ENCODE measurements around the gene NRSN2.

The NRSN2 gene

GRCh38 chr20:325889-326644 is 20.8 kb upstream of the NRSN2 start:
- peaks cover 45% of the 10 kb centered on the region for H3K79me2 ChIP-seq (ENCODE audit: insufficient read depth, low read length)
- no peak for TF ChIP-seq CTCF (conservative IDR thresholded peaks at IDR 0.05; ENCODE audit: low read length)
- peak overlapping the region; percentile 85 for H3K4me3 ChIP-seq (ENCODE audit: low read length, poor library complexity, severe bottlenecking)

GRCh38 chr20:326645-327185 is 20.2 kb upstream of the NRSN2 start:
- Histone ChIP-seq H3K27me3 (ENCODE audit: insufficient read depth, low read length, poor library complexity, severe bottlenecking) (no peaks in the 10 kb centered on the region), H3K4me3 (ENCODE audit: low read length, poor library complexity, severe bottlenecking) (peak overlapping the region; percentile 85), H3K4me2 (ENCODE audit: low read depth, low read length, poor library complexity, severe bottlenecking) (peak overlapping the region; percentile 66), H3K9me3 (ENCODE audit: insufficient read depth, low read depth, low read length) (no peaks in the 10 kb centered on the region), H3K36me3 (ENCODE audit: insufficient read depth, low read length) (no peaks in the 10 kb centered on the region), H3K4me1 (ENCODE audit: insufficient read depth, low read length, poor library complexity, severe bottlenecking) (peaks cover 49% of the 10 kb centered on the region), H4K20me1 (ENCODE audit: insufficient read depth, low read length, poor library complexity, severe bottlenecking) (peaks cover 37% of the 10 kb centered on the region), H3F3A (ENCODE audit: low read depth) (peaks cover 10% of the 10 kb centered on the region), H3K79me2 (ENCODE audit: insufficient read depth, low read length) (peaks cover 45% of the 10 kb centered on the region), H3K9me2 (replicated peaks; ENCODE audit: low read depth, low read length) (no peaks in the 10 kb centered on the region), H2AFZ (ENCODE audit: low read length) (peak overlapping the region; percentile 25; the same call in 1 of the 2 replicates), H3K9ac (ENCODE audit: low read depth, low read length, poor library complexity, severe bottlenecking) (peak overlapping the region; percentile 94)
- TF ChIP-seq CTCF (conservative IDR thresholded peaks at IDR 0.05; ENCODE audit: low read length): 0 out of 2 replicates have a peak, but pooled peaks have one; percentile 12
- TF ChIP-seq EZH2phosphoT487 (IDR thresholded peaks at IDR 0.05; ENCODE audit: borderline replicate concordance): no peak

More at GRCh38 chr20:325889-326644, 20.8 kb upstream of the NRSN2 start:
- H3K9me3 ChIP-seq (ENCODE audit: insufficient read depth, low read depth, low read length): no peaks in the 10 kb centered on the region
- peaks cover 36% of the 10 kb centered on the region for H4K20me1 ChIP-seq (ENCODE audit: insufficient read depth, low read length, poor library complexity, severe bottlenecking)
- H3K4me2 ChIP-seq (ENCODE audit: low read depth, low read length, poor library complexity, severe bottlenecking): peak overlapping the region; percentile 66
- no peaks in the 10 kb centered on the region for H3K9me2 ChIP-seq (replicated peaks; ENCODE audit: low read depth, low read length)
- peaks cover 49% of the 10 kb centered on the region for H3K4me1 ChIP-seq (ENCODE audit: insufficient read depth, low read length, poor library complexity, severe bottlenecking)
- H3F3A ChIP-seq (ENCODE audit: low read depth): peaks cover 10% of the 10 kb centered on the region
- peak overlapping the region; percentile 94 for H3K9ac ChIP-seq (ENCODE audit: low read depth, low read length, poor library complexity, severe bottlenecking)
- H3K36me3 ChIP-seq (ENCODE audit: insufficient read depth, low read length): no peaks in the 10 kb centered on the region
- peak overlapping the region; percentile 25; the same call in 1 of the 2 replicates for H2AFZ ChIP-seq (ENCODE audit: low read length)
- H3K27me3 ChIP-seq (ENCODE audit: insufficient read depth, low read length, poor library complexity, severe bottlenecking): no peaks in the 10 kb centered on the region

- Histone ChIP-seq H3K4me1 (ENCODE audit: insufficient read depth, low read length, poor library complexity, severe bottlenecking) (peaks cover 44% of the 10 kb centered on the region), H4K20me1 (ENCODE audit: insufficient read depth, low read length, poor library complexity, severe bottlenecking) (peaks cover 37% of the 10 kb centered on the region), H3K4me2 (ENCODE audit: low read depth, low read length, poor library complexity, severe bottlenecking) (peak overlapping the region; percentile 95), H3K36me3 (ENCODE audit: insufficient read depth, low read length) (no peaks in the 10 kb centered on the region), H3K27me3 (ENCODE audit: insufficient read depth, low read length, poor library complexity, severe bottlenecking) (no peaks in the 10 kb centered on the region), H3F3A (ENCODE audit: low read depth) (peaks cover 10% of the 10 kb centered on the region), H3K9ac (ENCODE audit: low read depth, low read length, poor library complexity, severe bottlenecking) (peak overlapping the region; percentile 86), H2AFZ (ENCODE audit: low read length) (0 out of 2 replicates have a peak overlapping the region, but pooled peaks have one; percentile 24), H3K9me3 (ENCODE audit: insufficient read depth, low read depth, low read length) (no peaks in the 10 kb centered on the region), H3K4me3 (ENCODE audit: low read length, poor library complexity, severe bottlenecking) (peak overlapping the region; percentile 85), H3K9me2 (replicated peaks; ENCODE audit: low read depth, low read length) (no peaks in the 10 kb centered on the region), H3K79me2 (ENCODE audit: insufficient read depth, low read length) (peaks cover 45% of the 10 kb centered on the region)
- TF ChIP-seq CTCF (conservative IDR thresholded peaks at IDR 0.05; ENCODE audit: low read length) (no peak), EZH2phosphoT487 (IDR thresholded peaks at IDR 0.05; ENCODE audit: borderline replicate concordance) (no peak)
Measured at GRCh38 chr20:327186-328026, 19.5 kb upstream of the NRSN2 start.

All from Loucy (cell line).